GM13977 (cell line): ENCODE data around the gene ZFAND3.

Experiments
- DNase-seq: peaks from one replicate; pipeline ENCODE4 v3.0.0; 2012; ENCODE audit warnings: low spot score
- CTCF ChIP-seq: IDR thresholded peaks from 2 replicates; pipeline ENCODE4 v1.5.1; 2012; ENCODE audit warnings: mild to moderate bottlenecking, control low read depth; ENCODE audit not compliant: insufficient read depth; ENCODE audit errors: extremely low read depth, missing control alignments
- in situ Hi-C: fragments of 300-500 bp; cut with MboI; formaldehyde crosslinking; loops from one replicate; pipeline ENCODE4 v1.12.0; 2022; ENCODE audit warnings: low sequenced_read_pairs, low pct_unique_long_range_greater_than_20kb, mixed read lengths, inconsistent platforms; ENCODE audit not compliant: unreplicated experiment

ZFAND3 gene

DNA sequence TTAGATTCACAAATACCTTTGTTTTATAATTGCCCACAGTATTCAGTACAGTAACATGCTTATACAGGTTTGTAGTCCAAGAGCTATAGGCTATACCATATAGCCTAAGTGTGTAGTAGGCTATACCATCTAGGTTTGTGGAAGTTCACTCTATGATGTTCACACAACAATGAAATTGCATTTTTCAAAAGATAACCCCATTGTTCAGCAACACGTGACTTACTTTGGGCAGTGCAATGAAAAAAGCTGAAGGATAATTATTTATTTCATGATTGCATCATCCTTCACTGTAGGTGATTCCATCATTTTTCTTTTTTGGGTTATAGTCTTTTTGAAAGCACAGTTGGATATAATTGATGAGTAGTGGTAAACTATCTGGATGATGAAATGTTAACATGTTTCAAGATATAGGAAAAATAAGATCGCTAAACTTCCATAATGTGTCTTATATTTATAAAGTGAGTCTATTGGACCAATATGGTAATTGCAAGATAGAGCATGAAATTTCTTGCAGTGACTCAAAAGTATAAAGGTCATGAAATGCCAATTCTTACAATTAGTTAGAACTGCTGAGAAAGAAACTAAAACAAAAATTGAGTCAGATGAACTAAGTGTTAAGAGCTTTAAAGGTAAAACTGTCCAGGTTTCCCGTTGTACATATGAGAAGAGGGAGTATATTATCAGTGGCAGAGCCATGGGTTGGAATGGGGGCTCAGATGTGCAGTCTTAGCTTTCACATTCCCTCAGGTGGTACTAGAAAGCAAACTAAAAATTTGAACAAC is 164.4 kb downstream of the ZFAND3 start:
- in situ Hi-C loops: no loop called here
- TF ChIP-seq CTCF: no peak
- no peak for DNase-seq

GRCh38 chr6:37984578-37984977 is 165.1 kb downstream of the ZFAND3 start:
- no peak for DNase-seq
- TF ChIP-seq CTCF: no peak
- in situ Hi-C loops: no loop called here

- in situ Hi-C loops: no loop called here
- no peak for DNase-seq
Measured at GRCh38 chr6:37985355-37985754, 165.8 kb downstream of the ZFAND3 start.

GRCh38 chr6:37987018-37987417 is 167.5 kb downstream of the ZFAND3 start:
- in situ Hi-C loops: no loop called here
- no peak for DNase-seq
- TF ChIP-seq CTCF: no peak

More at GRCh38 chr6:37985355-37985754, 165.8 kb downstream of the ZFAND3 start:
- TF ChIP-seq CTCF: no peak

GRCh38 chr6:37987559-37987958 is 168.0 kb downstream of the ZFAND3 start:
- no peak for DNase-seq
- in situ Hi-C loops: no loop called here
- no peak for TF ChIP-seq CTCF

- no peak for TF ChIP-seq CTCF
- in situ Hi-C loops: no loop called here
- DNase-seq: no peak
Measured at GRCh38 chr6:37988127-37988526, 168.6 kb downstream of the ZFAND3 start.

DNA sequence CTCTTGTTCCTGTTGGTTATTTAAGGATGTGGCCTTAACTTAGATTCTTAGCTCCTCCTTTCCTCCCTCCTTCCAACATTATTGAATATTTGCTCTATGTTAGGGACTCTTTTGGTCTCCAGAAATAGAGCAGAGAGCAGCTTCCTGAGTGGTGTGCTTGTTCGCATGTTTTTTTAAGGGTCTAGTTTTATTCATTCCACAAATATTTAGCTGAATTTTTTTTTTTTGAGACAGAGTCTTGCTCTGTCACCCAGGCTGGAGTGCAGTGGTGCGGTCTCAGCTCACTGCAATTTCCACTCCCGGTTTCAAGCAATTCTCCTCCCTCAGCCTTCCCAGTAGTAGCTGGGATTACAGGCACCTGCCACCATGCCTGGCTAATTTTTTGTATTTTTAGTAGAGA is 169.2 kb downstream of the ZFAND3 start:
- in situ Hi-C loops: no loop called here
- TF ChIP-seq CTCF: no peak

More for the DNA sequence above, 169.2 kb downstream of the ZFAND3 start:
- no peak for DNase-seq
